K562 (cell line): Measurements from ENCODE around the gene TSPAN32. TPM values are rescaled to one million over a fixed set of nuclear protein-coding genes. Genes with fewer than 3 reads are reported as not detected.
A peak's percentile ranks its signal among the peaks of the same experiment; 100 is the strongest.

Experiments
- ATAC-seq: fragments of 200-7000 bp; cut with Tn5 transposase; 3 replicates; pipeline ENCODE4 v1.9.1; 2020; ENCODE audit warnings: moderate library complexity
- BruUV-seq: library from RNA; stranded (reverse); fragments of 400-500 nt; replicated peaks from 2 replicates; lab custom pipeline; 2021; lab: Mats Ljungman, UMichigan
- CTCF ChIA-PET: fragments of 300-600 bp; formaldehyde crosslinking; extraction: SDS; loops from one replicate; lab custom pipeline; 2021; ENCODE audit warnings: low intra/inter-chr PET ratio; lab: Yijun Ruan, JAX
- POLR2A ChIA-PET: fragments of 300-600, 350-650 bp; sonication (Branson Sonifier 250); formaldehyde crosslinking; extraction: SDS; loops from one replicate; lab custom pipeline; 2021; ENCODE audit warnings: antibody characterized with exemption, inconsistent platforms; lab: Yijun Ruan, JAX
- DNase-seq, 4 experiments: peaks; one replicate each; pipeline versions ENCODE4 v3.0.0 to v3.0.0-alpha.2; 2011 to 2018; ENCODE audit warnings: low spot score in 3 of 4, mixed read lengths in 3 of 4; ENCODE audit errors: extremely low read depth in 1 of 4
- FAIRE-seq: peaks from 2 replicates; lab custom pipeline; 2011; peaks lifted over from hg19 to GRCh38; lab: Jason Lieb, UNC
- H2AFZ ChIP-seq: 2 replicates; pipeline ENCODE4 v1.6.0; 2011; ENCODE audit warnings: low read depth, low read length, control low read depth, inconsistent platforms
- H3K27ac ChIP-seq: fragments of 200-600 bp; 3 replicates; pipeline ENCODE4 v1.8.0; 2011; ENCODE audit warnings: low read depth, mild to moderate bottlenecking, control low read depth, inconsistent platforms, low read length, moderate library complexity, mixed read lengths; ENCODE audit errors: extremely low read depth
- H3K27me3 ChIP-seq, 2 experiments: fragments of 300-600 bp in 1 of 2; 2 replicates in 1 of 2; 3 replicates in 1 of 2; pipeline versions ENCODE4 v1.6.0 to v1.8.0; 2011; ENCODE audit warnings: inconsistent platforms in 2 of 2, low read length in 2 of 2, mild to moderate bottlenecking in 1 of 2, mixed read lengths in 1 of 2, moderate library complexity in 1 of 2; ENCODE audit not compliant: control insufficient read depth in 2 of 2, insufficient read depth in 2 of 2
- H3K36me3 ChIP-seq: fragments of 300-600 bp; 3 replicates; pipeline ENCODE4 v1.8.0; 2011; ENCODE audit warnings: mild to moderate bottlenecking, low read length, inconsistent platforms; ENCODE audit not compliant: control insufficient read depth, insufficient read depth
- H3K4me1 ChIP-seq, 2 experiments: fragments of 200-600 bp in 1 of 2; replicated peaks in 1 of 2; 2 replicates in 1 of 2; 3 replicates in 1 of 2; pipeline versions ENCODE4 v1.5.1 to v1.8.0; 2011; ENCODE audit warnings: inconsistent platforms in 2 of 2, low read length in 2 of 2, mild to moderate bottlenecking in 1 of 2, mixed read lengths in 1 of 2, moderate library complexity in 1 of 2; ENCODE audit not compliant: control insufficient read depth in 2 of 2, insufficient read depth in 2 of 2
- H3K4me2 ChIP-seq: 2 replicates; pipeline ENCODE4 v1.6.1; 2011; ENCODE audit warnings: low read length, control low read depth, inconsistent platforms, mixed read lengths; ENCODE audit not compliant: insufficient read depth
- H3K4me3 ChIP-seq: fragments of 200-600 bp; sonication (generic), shearing (Covaris generic); 2 replicates; pipeline ENCODE4 v1.5.1; 2016; ENCODE audit warnings: control low read depth, inconsistent platforms
- H3K79me2 ChIP-seq: fragments of 200-600 bp; 3 replicates; pipeline ENCODE4 v1.8.0; 2011; ENCODE audit warnings: low read length, inconsistent platforms; ENCODE audit not compliant: control insufficient read depth, insufficient read depth
- H3K9ac ChIP-seq, 2 experiments: 2 replicates each; pipeline versions ENCODE4 v1.6.0 to v1.6.1; 2011; ENCODE audit warnings: low read depth in 2 of 2, low read length in 2 of 2, control low read depth in 1 of 2, inconsistent platforms in 1 of 2, mild to moderate bottlenecking in 1 of 2, mixed read lengths in 1 of 2; ENCODE audit not compliant: insufficient read depth in 1 of 2
- H3K9me1 ChIP-seq: one replicate; pipeline ENCODE4 v1.6.0; 2011; ENCODE audit warnings: inconsistent platforms, mild to moderate bottlenecking, low read length, moderate library complexity; ENCODE audit not compliant: control insufficient read depth, insufficient read depth
- H3K9me3 ChIP-seq: replicated peaks from 2 replicates; pipeline ENCODE4 v1.5.1; 2011; ENCODE audit warnings: low read depth, low read length, inconsistent platforms; ENCODE audit not compliant: control insufficient read depth, insufficient read depth
- H4K20me1 ChIP-seq: replicated peaks from 2 replicates; pipeline ENCODE4 v1.6.1; 2011; ENCODE audit warnings: low read length, inconsistent platforms, mixed read lengths; ENCODE audit not compliant: control insufficient read depth, insufficient read depth
- ATF6 ChIP-seq: sonication (generic); formaldehyde crosslinking; IDR thresholded peaks from 2 replicates; pipeline ENCODE4 v1.4.0; 2020; ENCODE audit warnings: mild to moderate bottlenecking, missing genetic modification reagents
- CREB3 ChIP-seq: fragments of 450-650 bp; conservative IDR thresholded peaks from 2 replicates; pipeline ENCODE4 v1.6.1; 2016; ENCODE audit warnings: missing genetic modification characterization, low read depth, mild to moderate bottlenecking, missing compliant biosample characterization, moderate library complexity
- DACH1 ChIP-seq: fragments of 450-650 bp; IDR thresholded peaks from 2 replicates; pipeline ENCODE4 v1.6.1; 2018; ENCODE audit not compliant: partially characterized antibody
- DMBX1 ChIP-seq: fragments of 250-450 bp; sonication (Bioruptor Pico); IDR thresholded peaks from 2 replicates; pipeline ENCODE4 v1.8.0; 2022; ENCODE audit warnings: inconsistent platforms, mild to moderate bottlenecking, moderate library complexity, borderline replicate concordance
- EP400 ChIP-seq: fragments of 450-650 bp; IDR thresholded peaks from 2 replicates; pipeline ENCODE4 v1.6.1; 2017; ENCODE audit warnings: antibody characterized with exemption, mild to moderate bottlenecking, moderate library complexity
- FUS ChIP-seq: fragments of 200-400 bp; formaldehyde crosslinking; optimal IDR thresholded peaks from 2 replicates; pipeline ENCODE3; 2017; ENCODE audit warnings: low read depth, low read length
- GMEB1 ChIP-seq: fragments of 250-450 bp; sonication (Bioruptor Pico); IDR thresholded peaks from 2 replicates; pipeline ENCODE4 v1.4.0; 2020; ENCODE audit warnings: mild to moderate bottlenecking
- MAX ChIP-seq: sonication (generic); formaldehyde crosslinking; IDR thresholded peaks from 2 replicates; pipeline ENCODE4 v1.9.0; 2022; ENCODE audit warnings: mild to moderate bottlenecking, missing genetic modification reagents
- NFYB ChIP-seq: IDR thresholded peaks from 2 replicates; pipeline ENCODE4 v1.6.1; 2011; ENCODE audit warnings: mild to moderate bottlenecking, moderate library complexity; ENCODE audit not compliant: insufficient read length; ENCODE audit errors: extremely low read depth
- NRF1 ChIP-seq, 2 experiments: fragments of 450-650 bp; IDR thresholded peaks in 1 of 2; conservative IDR thresholded peaks in 1 of 2; 2 replicates each; pipeline ENCODE4 v1.6.1; 2014; ENCODE audit warnings: mild to moderate bottlenecking in 2 of 2
- PHB ChIP-seq: fragments of 250-450 bp; sonication (Bioruptor Pico); IDR thresholded peaks from 2 replicates; pipeline ENCODE4 v1.5.0; 2021
- PML ChIP-seq: IDR thresholded peaks from 2 replicates; pipeline ENCODE4 v1.6.1; 2012; ENCODE audit warnings: low read length, inconsistent platforms
- SP2 ChIP-seq: IDR thresholded peaks from 2 replicates; pipeline ENCODE4 v1.6.1; 2011; ENCODE audit warnings: mild to moderate bottlenecking, low read depth, low read length, moderate library complexity; ENCODE audit not compliant: poor library complexity, severe bottlenecking; ENCODE audit errors: extremely low read depth
- YBX1 ChIP-seq: fragments of 450-650 bp; IDR thresholded peaks from 2 replicates; pipeline ENCODE4 v1.7.1; 2016; ENCODE audit warnings: mild to moderate bottlenecking
- ZNF263 ChIP-seq: sonication (generic); formaldehyde crosslinking; IDR thresholded peaks from 2 replicates; pipeline ENCODE4 v1.8.0; 2022; ENCODE audit warnings: mild to moderate bottlenecking, missing genetic modification reagents, borderline replicate concordance
- WGBS: fragments of 100-300 bp; shearing (Covaris generic); methylation state at CpG from one replicate; pipeline ENCODE4 v1.1.6; 2016; ENCODE audit warnings: low coverage, mixed read lengths; ENCODE audit not compliant: insufficient coverage; ENCODE audit errors: missing lambda C conversion rate; 5-methylcytosine and 5-hydroxymethylcytosine counted together
- in situ Hi-C: fragments of 300-500 bp; cut with MboI; formaldehyde crosslinking; loops from 4 replicates; pipeline ENCODE4 v1.15.0; 2018; ENCODE audit warnings: inconsistent platforms, mixed read lengths
- intact Hi-C: fragments of 100-400 bp; cut with micrococcal nuclease; formaldehyde crosslinking; loops from 2 replicates; pipeline ENCODE4 v1.14.2; 2022
- polyA plus RNA-seq, 8 experiments: library from polyadenylated mRNA; depleted of rRNA in 4 of 8; stranded (reverse) in 5 of 8; unstranded in 3 of 8; fragments of >200 nt; fragmentation: Nextera tagmentation in 2 of 8; fragmentation: Illumina TruSeq in 1 of 8; extraction: Ambion mirVana in 2 of 8; extraction: Trizol in 1 of 8; gene quantifications; 2 replicates each; pipeline versions ENCODE4 v1.2.1 to v1.2.3, GENCODE V29; 2011 to 2014; ENCODE audit warnings: inconsistent platforms in 1 of 8, missing spikeins in 1 of 8
- total RNA-seq, 7 experiments: library from RNA; depleted of rRNA in 6 of 7; stranded (reverse); fragments of >200 nt in 6 of 7; fragmentation: Illumina TruSeq in 2 of 7; extraction: Trizol in 2 of 7; gene quantifications; 2 replicates each; pipeline versions ENCODE4 v1.2.1 to v1.2.3, GENCODE V29; 2011 to 2021; ENCODE audit warnings: low replicate concordance in 1 of 7

TSPAN32 gene
- total and polyA plus RNA-seq, 9 of the 15 experiments (the other 6 are each of a cell fraction or from before 2014, with no cell fraction given), result 0.21 to 7.3 (median 2.6) TPM

GRCh38 chr11:2348986-2349385, 47.2 kb downstream of the TSPAN32 start:
- FAIRE-seq, result no peak
- 0% methylated on average over 1 of the region's 1 CpG for WGBS

GRCh38 chr11:2351701-2352100, 49.9 kb downstream of the TSPAN32 start:
- Histone ChIP-seq H2AFZ (no peak overlapping the region), H3K9me1 (no peaks in the 10 kb centered on the region), H3K79me2 (no peaks in the 10 kb centered on the region), H3K9me3 (no peaks in the 10 kb centered on the region), H3K4me1 (no peaks in the 10 kb centered on the region), H4K20me1 (no peaks in the 10 kb centered on the region), H3K36me3 (no peaks in the 10 kb centered on the region), H3K27ac (no peak overlapping the region), H3K9ac (no peak overlapping the region), H3K4me3 (no peak overlapping the region), H3K4me2 (no peak overlapping the region), H3K27me3 (peaks cover 27 to 49% of the 10 kb centered on the region in 2 experiments; a peak in 4 of 5 replicates)
- no TSS peak for BruUV-seq
- ChIA-PET CTCF (no interaction called here), POLR2A (interaction anchor here (0.6 to 0.7 kb wide), 2 partner anchors 21 to 23 kb away, joined by 3 read pairs; no protein-coding TSS in a partner anchor)
- WGBS, result 0% methylated on average over 3 of the region's 3 CpGs
- no peak for DNase-seq
- intact Hi-C loops, result no loop called here
- in situ Hi-C loops, result no loop called here
- ATAC-seq, result no peak
- TF ChIP-seq DMBX1 (CRISPR knock-in tag) (no peak), ATF6 (no peak), GMEB1 (CRISPR knock-in tag) (no peak), CREB3 (tag) (no peak), MAX (CRISPR knock-in tag) (peak; percentile 25; the same call in 1 of the 2 replicates)
- no peak for FAIRE-seq

More at GRCh38 chr11:2348986-2349385, 47.2 kb downstream of the TSPAN32 start:
- Histone ChIP-seq H3K27me3 (peaks cover 19 to 44% of the 10 kb centered on the region in 2 experiments; a peak in 3 of 5 replicates), H3K9me3 (no peaks in the 10 kb centered on the region), H3K27ac (no peak overlapping the region), H4K20me1 (no peaks in the 10 kb centered on the region), H3K9ac (no peak overlapping the region), H3K4me1 (no peaks in the 10 kb centered on the region), H3K4me3 (no peak overlapping the region), H3K79me2 (no peaks in the 10 kb centered on the region), H3K4me2 (no peak overlapping the region), H3K9me1 (no peaks in the 10 kb centered on the region), H3K36me3 (no peaks in the 10 kb centered on the region), H2AFZ (no peak overlapping the region)
- ChIA-PET CTCF (no interaction called here), POLR2A (no interaction called here)
- no TSS peak for BruUV-seq
- in situ Hi-C loops (no loop called here), intact Hi-C loops (no loop called here)
- TF ChIP-seq DACH1 (no peak), EP400 (no peak), NFYB (no peak), ZNF263 (CRISPR knock-in tag) (no peak), SP2 (no peak), FUS (no peak), PHB (no peak), PML (no peak), YBX1 (no peak), NRF1 (conservative IDR thresholded peaks at IDR 0.05 in 1 of 2, IDR thresholded peaks at IDR 0.05 in 1 of 2) (no peak)
- DNase-seq (no peak), ATAC-seq (no peak)
